IMR-90 (cell line): ENCODE data around the gene HPN.

Experiments
- CTCF ChIP-seq: conservative IDR thresholded peaks from 2 replicates; pipeline ENCODE4 v1.5.1; 2012; ENCODE audit warnings: mild to moderate bottlenecking, low read depth, low read length, improper control_type of control experiment
- RAD21 ChIP-seq: IDR thresholded peaks from 2 replicates; pipeline ENCODE4 v1.6.1; 2012; ENCODE audit warnings: low read length, improper control_type of control experiment
- RCOR1 ChIP-seq: IDR thresholded peaks from 2 replicates; pipeline ENCODE4 v1.6.1; 2012; ENCODE audit warnings: mild to moderate bottlenecking, low read length, improper control_type of control experiment; ENCODE audit not compliant: insufficient replicate concordance

GRCh38 chr19:35011091-35011689, 30.3 kb upstream of the HPN start:
- TF ChIP-seq RCOR1 (no peak), RAD21 (no peak), CTCF (no peak)
